Measurements from ENCODE around the gene PRDM16.

Gene PRDM16

DNA sequence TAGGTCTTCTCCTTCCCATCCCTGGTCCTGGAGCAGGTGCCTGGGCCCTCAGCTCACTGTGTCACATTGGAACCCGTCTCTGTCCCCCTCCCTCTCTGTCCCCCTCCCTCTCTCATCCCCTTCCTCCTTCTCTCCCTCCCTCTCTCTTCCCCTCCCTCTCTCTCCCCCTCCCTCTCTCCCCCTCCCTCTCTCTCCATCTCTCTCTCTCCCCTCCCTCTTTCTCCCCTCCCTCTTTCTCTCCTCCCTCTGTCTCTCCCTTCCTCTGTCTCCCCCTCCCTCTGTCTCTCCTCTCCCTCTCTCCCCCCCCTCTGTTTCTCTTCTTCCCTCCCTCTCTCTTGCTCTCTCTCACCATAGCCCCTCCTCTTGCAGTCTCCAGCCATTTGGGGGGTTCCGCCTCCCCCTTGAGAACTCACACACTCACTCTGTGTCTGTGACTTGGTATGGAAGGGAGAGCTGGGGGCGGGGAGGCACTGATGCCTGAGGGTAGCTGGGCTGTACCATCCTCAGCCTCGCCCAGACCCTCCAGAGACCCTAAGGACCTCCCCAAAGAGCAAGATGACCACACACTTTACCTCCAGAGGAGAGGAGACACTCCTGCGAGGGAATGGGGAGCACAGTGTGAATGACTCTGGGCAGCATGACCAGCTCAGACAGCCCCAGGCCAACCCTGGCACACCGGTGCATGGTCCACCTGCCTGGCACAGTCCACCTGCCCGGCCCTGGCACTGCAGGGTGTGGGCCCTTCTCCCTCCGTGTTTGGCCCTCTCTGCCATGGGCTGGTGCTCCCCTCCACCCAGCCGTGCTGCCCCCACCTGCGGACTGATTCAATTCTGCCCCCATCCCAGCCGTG, 282.7 kb downstream of the PRDM16 start:
- DNase-seq, result no peak

DNA sequence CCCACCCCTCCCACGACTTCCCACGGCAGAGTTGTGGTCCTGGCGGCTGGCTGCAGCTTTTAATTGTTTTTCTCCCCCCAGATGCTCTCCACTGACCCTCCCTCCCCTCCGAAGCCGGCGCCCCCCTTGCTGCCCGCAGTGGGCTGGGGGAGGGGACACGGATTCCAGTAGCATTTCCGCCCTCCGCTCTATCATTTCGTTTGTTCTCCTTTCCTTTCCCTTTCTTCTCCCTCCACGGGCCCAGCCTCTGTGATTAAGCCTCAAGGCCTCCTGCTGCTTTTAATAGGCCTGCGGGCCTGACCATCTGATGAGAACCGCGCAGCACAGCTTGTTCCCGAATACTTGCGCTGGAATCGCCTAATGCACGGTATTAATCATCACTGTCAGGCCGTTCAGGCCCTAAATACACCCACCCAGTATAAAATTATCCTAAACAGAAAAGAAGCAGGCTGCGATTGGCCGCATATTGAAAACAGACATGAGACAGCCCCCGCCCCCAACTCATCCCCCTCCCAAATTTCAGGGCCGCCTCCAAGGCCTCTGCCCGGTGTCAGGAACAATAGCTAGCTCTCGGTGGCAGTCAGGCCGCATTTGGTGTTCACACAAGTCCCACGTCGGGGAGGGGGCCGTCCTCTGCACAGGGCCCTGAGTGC, 283.4 kb downstream of the PRDM16 start:
- DNase-seq, result no peak

DNA sequence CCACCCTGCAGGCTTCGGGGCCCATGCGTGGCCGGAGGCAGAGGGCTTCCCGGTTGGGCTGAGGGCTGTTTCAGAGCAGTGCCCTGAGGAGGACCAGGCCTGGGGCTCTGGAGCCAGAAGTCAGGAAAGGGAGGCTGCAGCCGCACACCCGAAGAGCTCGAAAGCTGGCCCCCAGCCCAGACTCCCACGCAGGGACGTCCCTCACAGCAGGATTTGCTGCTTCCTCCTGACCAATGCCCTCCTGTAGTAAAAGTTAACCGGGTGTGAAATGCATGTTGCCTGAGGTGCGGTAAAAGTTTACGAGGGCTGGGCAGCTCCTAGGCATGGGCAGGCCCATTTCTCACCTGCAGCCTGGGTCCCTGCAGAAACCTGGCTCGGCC, 283.9 kb downstream of the PRDM16 start:
- DNase-seq, result no peak

DNA sequence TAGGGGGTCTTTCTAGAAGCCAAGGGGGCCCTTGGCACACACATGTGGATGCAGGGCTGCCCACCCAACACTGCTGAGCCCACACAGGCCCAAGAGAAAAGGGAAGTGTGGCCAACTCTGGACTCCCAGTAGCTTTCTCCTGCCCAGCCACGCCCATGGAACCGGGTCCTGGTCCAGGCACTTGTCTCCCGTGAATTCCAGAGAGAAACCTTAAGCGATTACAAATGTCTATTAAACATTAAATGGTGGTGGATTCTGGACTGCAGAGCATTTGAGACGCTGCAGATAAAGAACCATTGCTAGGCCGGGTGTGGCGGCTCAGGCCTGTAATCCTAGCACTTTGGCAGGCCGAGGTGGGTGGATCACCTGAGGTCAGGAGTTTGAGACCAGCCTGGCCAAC, 284.9 kb downstream of the PRDM16 start:
- DNase-seq, result no peak

DNA sequence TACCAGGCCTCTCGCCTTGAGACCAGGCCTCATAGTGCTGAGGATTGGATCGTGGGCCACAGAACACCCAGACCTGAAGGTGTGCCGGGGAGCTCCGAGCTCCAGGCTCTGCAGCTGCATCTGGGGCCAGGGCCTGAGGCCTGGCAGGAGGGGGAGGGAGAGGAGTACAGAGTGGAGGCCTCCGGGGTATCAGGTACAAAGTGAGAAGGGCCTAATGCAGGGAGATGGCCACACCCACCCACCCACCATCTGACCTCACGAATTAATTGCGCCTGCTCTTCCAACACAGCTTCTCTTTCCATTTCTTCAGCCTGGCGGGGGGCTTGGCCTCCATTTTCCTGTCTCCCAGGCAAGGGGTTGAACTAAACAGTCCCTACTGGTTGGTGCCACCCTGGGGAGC, 286.1 kb downstream of the PRDM16 start:
- no peak for DNase-seq

DNA sequence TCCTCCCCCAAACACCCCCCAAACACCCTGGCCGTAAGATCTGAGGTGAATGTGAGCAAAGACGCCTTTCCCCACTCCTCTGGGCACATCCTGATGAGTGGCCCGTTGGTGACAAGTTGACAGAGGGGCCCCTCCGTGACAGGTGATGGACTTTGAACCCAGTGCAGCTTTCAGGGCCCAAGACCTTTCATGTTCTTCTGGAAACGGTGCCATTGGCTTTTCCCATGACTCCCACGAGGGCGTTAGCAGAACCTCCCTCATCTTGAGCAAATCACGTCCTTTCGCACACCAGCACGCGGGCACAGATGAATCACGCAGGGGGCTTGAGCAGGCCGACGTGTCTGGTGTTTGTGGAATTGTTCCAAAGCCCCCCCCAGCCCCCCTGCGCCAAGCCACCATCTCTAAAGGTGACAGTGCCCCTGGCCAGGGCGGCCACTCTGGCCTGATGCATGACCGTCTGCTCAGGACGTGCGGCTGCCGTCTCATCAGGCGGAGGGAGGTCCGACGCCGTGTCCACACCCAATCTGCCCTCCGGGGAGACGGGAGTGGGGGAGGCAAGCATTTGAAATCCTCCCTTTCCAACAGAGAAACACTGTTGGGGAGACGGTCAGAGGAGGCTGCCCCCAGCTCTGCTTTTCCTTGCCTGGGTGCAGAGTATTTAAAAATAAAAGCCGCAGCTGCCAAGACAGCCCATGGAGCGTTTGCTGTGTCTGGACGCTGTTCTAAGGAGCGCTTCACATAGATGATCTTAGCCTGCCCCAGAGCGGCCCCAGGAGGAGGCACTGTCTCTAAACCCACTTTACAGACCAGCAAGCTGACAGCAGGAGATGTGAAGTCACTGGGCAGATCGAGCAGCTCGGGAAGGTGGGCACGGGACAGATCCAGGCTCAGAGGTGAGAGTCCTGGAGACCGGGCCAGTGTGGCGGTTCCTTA, 287.2 kb downstream of the PRDM16 start:
- DNase-seq, result no peak

DNA sequence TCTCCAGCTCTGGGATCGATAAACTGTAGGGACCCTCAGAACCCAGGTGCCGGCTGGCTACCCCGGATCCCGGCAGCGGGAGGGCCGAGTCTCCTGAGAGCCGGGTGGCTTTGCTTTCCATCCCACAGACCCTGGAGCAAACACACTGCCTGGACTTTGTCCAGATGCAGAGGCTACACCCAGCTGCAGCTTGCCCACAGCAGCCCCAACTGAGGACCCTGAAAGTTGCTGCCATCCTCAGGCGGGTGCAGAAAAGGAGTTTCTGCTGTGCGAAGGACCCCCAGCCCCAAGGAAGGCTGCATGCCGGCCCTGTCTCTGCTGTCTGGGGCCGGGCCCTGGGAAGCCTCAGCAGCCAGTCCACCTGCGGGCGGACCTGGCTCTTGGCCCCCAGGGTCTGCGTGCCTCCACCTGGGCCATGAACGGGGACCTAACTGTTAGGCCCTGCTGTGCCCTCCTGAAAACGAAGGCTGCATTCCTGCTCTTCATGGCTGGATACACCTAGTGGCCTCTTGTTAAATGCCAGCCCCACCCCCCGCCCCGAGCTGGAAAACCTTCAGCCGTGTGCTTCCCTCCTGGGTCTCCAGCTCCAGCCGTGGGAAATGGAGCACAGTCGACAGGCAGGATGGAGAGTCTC, 287.9 kb downstream of the PRDM16 start:
- DNase-seq, result no peak

DNA sequence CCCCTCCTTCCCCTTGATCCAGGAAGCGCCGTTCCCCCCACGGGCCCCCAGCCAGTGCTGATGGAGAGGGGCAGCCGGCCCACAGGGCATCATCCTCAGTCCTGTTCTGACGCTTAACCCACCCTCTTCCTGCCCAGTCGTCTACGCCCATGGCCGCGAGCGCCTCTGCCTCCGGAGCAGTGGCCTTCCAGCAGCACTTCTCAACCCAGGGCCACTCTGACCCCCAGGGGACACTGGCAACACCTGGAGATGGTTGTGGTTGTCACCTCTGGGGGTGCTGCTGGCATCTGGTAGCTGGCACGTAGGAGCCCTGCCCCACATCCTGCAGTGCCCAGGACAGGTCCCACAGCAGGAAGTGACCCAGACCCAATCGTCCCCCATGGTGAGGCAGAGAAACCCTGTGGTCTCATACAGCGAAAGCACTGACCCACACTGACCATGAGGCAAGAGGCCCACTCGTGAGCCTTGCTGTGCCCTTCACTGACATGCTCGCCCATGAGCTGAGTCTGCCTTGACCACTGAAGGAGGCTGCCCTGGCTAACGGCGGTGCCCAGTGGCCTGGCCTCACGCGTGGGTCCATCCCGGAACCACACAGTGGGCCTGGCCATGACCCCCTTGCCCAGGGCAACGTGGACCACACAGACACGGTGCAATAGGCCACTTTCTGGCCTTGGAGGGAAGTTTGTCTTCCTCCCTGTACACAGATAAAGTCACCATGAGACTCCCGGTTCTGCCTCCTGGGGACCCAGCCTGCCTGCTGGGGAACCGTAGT, 288.7 kb downstream of the PRDM16 start:
- no peak for DNase-seq

DNA sequence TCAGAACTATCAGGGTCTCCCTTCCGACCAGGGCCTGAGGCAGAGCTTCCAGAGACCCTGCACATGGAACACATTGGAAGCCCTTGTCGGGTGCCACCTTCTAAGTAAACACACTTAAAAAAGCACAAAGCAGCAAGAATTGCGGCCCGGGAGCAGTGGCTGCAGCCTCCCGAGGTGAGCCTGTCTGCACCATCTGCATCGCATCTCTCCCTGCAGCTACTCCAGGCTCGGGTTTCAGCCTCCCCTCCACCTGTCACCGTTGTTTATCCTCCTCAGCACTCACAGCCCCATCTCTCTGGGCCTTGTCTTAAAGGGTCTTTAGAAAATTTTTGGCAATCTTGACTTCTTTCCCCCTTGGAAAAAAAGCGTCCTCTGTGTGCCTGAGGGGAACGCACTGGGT, 290.3 kb downstream of the PRDM16 start:
- no peak for DNase-seq

DNA sequence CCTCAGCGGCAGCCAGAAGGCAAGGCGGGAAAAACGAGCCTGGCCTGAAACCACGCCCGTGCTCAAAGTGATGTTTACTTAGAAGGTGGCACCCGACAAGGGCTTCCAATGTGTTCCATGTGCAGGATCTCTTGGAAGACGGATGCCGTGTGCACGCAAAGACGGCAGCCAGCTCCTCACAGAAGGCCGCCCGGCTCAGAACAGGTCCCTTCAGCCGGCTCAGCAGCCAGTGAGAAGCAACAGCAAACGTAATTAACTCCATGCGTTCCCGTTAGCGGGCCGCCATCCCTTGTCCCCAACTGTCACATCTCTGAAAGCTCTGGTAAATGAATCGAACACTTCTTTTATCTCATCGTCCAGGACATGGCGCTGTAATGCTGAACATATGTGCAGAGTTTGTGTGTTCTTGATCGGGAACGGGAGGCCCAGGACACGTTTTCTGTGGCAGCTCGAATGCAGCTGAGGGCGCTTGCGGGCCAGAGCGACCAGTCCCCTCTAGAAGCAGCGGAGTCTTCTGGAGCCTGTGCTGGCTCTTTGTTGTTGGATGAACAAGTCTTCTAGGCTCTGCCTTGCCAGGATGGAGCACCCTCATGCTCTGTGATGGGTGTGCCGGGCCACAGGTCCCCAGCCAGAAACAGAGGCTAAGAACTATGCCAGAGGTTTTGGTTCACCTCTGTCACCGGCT, 290.9 kb downstream of the PRDM16 start:
- DNase-seq, result no peak

DNA sequence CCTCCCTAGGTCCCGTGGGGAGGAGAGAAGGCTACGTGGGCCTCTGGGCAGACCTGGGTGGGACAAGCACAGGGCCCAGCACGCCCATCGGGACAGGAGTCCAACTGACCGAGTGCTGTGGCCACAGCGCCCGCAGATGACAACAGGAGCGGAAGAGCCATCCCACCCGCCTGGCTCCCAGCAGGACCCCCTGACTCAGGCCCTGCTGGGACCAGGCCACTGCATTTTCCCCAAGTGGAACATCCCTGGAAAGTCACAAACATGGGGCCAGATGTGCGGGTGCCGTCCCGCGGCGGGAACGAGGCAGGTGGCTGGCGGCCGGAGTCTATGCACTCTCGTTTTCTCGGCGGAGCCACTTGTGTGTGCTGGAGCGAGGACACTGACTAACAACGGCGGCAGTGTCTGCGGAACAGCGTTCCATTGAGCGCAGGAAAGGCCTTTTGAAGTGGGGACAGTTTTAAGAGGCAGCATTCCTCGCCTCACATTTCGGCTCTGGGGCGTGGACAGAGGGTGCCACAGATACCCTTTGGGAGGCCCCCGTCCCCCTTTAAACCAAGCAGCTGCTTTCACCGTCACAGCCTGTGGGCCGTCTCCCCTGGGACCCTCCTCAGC, 291.7 kb downstream of the PRDM16 start:
- no peak for DNase-seq

DNA sequence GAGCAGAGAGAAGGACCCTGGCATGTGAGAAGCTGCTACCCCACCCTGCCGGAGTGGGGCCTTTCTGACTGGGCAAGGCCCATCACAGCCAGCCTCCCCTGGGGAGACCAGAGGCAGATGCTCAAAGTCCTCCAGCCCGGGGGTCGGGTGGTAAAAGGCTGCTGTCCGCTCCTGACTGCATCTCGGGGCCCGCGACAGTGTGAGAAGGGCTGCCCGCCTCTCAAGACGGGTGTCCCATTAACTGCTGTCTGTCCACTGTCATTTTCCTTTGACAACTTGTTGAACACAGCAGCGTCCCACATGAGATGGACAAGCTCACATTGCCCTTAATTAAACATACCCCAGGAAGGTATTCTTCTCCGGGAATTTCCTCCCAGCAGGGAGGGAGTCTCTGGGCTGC, 294.0 kb downstream of the PRDM16 start:
- DNase-seq, result no peak

DNA sequence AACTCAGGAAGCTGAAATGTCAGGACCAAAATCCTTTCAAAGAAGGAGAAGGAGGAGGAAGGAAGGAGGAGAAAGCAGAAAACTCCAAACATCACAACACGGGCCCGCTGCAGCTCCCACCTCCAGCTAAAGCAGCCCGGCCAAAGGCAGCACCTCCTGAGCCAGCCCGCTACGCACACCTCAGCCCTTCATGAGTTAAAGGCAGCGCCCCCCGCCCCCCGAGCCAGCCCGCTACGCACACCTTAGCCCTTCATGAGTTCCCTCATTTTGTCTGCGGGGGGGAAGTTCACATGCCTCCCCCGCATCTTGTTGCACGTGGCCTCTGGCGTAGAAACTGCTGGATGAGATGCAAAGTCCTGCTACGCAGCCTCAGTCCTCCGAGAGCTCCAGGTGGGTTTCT, 294.8 kb downstream of the PRDM16 start:
- DNase-seq, result no peak

DNA sequence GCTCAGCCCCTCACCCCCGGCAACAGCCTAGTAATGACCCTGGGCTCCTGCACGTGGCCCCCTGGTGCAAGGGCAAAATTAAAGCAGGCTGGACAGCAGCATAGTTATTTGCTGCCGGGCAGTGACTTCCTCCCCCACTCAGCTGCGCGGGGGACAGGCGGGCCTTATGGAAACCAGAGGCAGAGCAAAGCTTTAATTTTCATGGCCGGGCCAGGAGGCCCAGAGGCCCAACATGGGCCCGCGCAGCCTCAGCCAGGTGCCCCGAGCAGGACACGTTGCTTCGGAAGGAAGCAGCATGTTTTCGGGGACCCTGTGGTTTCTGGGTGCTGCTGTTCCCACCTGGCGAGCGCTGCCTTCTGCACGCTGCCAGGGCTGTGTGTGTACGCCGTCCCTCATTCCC, 295.5 kb downstream of the PRDM16 start:
- DNase-seq, result no peak

DNA sequence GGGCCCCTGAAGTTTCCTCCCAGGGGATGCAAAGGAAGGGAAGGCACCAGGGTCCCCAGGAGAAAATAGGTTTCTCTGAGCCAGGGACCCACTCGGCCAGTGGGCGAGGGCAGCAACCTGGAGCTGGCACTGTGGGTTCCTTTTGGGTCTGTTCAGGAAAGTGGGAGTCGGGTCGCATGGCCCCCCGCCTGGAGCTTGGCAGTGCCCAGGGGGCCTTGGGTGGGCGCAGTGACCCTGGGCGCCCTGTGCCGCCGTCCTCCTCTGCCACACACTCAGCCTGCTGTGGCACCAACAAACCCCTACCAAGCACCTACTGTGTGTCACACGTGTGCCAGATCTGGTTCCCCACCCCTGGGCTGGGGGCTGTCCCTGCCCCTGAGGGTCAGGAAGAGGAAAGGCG, 296.0 kb downstream of the PRDM16 start:
- no peak for DNase-seq

DNA sequence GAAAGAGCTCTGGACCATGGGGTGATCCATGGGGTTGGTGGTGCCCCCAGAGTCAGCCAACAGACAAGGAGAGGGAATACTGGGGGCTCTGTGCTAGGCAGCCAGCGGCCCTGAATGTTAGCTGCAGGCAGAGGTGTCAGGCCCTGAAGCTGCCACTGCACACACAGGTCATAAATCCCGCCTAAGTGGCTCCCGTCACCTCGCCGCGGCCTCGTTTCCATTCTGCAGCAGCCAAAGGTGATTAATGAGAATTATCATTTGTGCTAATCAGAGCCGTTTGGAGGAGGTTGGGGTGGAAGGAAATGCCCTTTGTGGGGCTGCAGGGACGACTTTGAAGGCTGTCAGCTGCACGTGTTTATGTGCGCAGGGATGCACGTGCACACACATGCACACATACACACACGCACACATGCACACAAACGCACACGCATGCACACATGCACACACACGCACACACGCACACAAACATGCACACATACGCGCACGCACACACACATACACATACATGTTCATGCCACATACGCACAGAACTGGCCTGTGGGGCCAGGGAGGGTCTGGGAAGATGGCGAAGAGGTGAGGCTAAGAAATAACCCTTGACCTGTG, 296.6 kb downstream of the PRDM16 start:
- DNase-seq, result no peak

DNA sequence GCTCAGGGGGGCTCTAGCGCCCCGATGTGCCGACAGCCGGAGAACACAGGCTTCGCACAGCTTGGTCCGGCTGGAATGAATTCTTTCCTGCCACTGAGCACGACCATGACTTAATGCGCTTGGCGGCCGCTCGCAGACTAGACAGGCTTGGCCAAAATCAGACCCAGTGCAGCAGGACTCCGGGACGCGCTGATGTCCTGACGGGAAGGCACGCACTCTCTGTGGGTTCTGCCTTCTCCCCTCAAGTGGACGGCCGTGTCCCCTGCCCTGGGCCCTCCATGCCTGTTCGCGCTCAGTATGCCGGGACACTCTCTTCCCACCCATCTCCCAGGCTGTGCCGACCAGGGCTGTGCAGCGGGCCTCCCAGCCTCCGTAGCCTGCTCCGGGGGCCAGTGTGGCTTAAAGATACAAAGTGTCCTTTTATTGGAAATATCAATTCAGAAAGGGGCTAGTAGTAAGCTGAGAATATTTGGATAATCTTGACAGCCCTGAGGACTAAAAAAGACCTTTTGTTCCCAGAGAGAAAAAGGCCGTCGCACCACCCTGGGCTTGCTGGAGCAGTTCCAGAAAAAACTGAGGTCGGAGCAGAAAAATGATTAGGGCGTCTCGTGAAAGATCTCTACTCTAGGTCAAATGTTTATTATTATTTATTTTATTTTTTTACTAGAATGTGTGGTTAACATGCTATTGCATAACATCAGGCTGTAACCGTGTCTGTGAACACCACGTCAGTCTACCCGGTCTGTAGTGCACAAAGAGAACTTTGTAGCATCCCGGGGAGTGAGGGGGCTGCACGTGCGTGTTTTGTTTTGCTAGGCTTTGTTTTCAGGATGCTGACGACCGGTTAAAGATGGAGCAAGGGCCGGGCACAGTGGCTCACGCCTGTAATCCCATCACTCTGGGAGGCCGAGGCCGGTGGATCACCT, 297.4 kb downstream of the PRDM16 start:
- DNase-seq, result no peak

DNA sequence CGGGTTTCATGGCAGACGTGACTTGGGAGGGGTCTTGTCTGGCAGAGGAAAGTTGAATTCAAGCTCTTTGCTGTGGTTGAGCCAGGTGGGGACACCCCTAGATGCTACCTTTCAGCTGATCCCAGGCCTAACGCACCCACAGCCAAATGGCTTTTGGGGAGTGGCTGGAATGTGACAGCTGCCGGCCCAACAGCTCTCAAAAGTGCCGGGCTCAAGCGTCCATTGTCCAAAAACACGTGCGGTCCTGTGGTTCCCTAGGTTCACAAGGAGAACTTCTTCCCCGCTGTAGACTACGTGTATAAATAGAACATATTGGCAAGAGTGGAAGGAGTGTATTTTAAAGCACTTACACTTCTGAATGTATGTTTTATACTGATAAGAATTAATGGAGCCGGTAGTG, 298.4 kb downstream of the PRDM16 start:
- DNase-seq, result no peak

DNA sequence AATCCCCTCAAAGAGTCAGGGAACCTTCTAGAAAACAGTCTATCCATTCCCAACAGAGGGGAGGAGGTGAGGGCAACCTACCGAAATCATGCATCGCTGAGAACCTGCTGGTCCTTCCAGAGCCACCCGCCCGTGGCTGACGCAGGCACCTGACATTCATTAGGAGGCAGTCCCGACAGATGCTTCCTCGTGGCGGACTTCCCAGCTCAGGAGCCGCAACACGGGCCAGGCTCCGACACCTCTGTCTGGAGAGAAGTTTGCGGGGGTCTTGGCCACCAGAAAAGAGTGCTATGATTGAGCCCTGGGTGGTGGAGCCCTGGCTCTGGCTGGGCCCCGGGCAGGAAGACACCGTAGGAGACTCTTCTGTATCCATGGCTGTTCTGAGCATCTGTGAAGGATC, 299.1 kb downstream of the PRDM16 start:
- DNase-seq, result no peak
